HG03039 (cell line): ENCODE data around the gene CADM3.

Source experiments
- ATAC-seq: cut with Tn5 transposase; IDR thresholded peaks from one replicate; pipeline ENCODE4 v1.9.1; 2021; ENCODE audit warnings: mild to moderate bottlenecking, moderate library complexity; ENCODE audit not compliant: unreplicated experiment

The CADM3 gene

DNA sequence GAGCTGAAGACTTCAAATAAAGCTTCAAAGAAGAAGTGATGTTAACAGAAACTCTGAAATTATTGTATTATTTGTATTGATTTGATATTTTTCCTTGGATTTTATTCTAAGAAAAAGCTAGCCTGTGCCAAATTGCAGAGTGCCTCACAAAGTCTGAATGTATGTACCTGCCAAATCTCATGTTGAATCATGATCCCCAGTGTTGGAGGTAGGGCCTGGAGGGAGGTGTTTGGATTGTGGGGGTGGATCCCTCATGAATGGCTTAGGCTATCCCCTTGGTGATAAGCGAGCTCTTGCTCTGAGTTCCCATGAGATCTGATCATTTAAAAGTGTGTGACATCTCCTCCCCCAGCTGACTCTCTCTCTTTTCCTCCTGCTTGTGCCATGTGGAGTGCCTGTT is 76.9 kb downstream of the CADM3 start:
- no peak for ATAC-seq

DNA sequence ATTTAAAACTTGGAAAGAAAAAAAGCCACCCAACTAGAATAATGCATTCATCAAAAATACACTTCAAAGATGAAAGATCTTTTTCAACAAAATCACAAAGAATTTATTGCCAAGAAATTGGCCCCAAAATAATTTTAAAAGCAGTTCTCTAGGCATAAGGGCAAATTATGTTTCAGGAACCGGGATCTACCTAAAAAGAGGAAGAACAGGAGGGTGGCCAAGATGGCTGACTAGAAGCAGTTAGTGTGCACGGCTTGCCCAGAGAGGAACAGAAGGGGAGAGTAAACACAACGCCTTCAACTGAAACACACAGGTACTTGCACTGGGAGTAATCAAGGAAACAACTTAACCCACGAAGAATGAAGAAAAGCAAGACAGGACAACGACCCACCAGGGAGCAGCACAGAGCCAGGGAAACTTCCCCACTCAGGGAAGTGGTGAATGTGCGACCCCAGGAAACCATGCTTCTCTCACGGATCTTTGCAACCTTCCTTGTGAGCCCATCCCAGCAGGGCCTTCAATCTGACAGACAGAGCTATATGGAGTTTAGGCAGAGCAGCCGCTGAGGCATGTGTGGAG is 79.3 kb downstream of the CADM3 start:
- no peak for ATAC-seq
